Right kidney (tissue), 1 donor: Measurements from ENCODE around the gene RBP2.
"Not testable (repeated sequence)": the region's sequence is repeated elsewhere in the genome, so short reads cannot be mapped to it uniquely, and the experiment has no call there.

ENCODE experiments used
- DNase-seq: peaks from one replicate; pipeline ENCODE4 v3.0.0-alpha.2; 2016

RBP2 gene

GRCh38 chr3:139443186-139443585, 33.1 kb downstream of the RBP2 start:
- no peak for DNase-seq

GRCh38 chr3:139441656-139442055, 34.7 kb downstream of the RBP2 start:
- DNase-seq = no peak

GRCh38 chr3:139440639-139441556, 35.4 kb downstream of the RBP2 start:
- no peak for DNase-seq

GRCh38 chr3:139439278-139439677, 37.0 kb downstream of the RBP2 start:
- no peak for DNase-seq

GRCh38 chr3:139434764-139435307, 41.5 kb downstream of the RBP2 start:
- no peak for DNase-seq

- no peak for DNase-seq
These were observed 42.1 kb downstream of the RBP2 start for GRCh38 chr3:139434228-139434627.

GRCh38 chr3:139433089-139433488, 43.2 kb downstream of the RBP2 start:
- DNase-seq = no peak

- DNase-seq = no peak
These were observed 45.8 kb downstream of the RBP2 start for GRCh38 chr3:139430493-139430892.

GRCh38 chr3:139427283-139428060, 48.8 kb downstream of the RBP2 start:
- peak; percentile 46 for DNase-seq

GRCh38 chr3:139425745-139426400, 50.4 kb downstream of the RBP2 start:
- DNase-seq = no peak

GRCh38 chr3:139423232-139423631, 53.1 kb downstream of the RBP2 start:
- no peak for DNase-seq

GRCh38 chr3:139421460-139421859, 54.9 kb downstream of the RBP2 start:
- no peak for DNase-seq

- DNase-seq = no peak
These were observed 55.3 kb downstream of the RBP2 start for GRCh38 chr3:139421040-139421439.

- DNase-seq = no peak
These were observed 58.2 kb downstream of the RBP2 start for GRCh38 chr3:139418144-139418543.

- no peak for DNase-seq
These were observed 60.0 kb downstream of the RBP2 start for GRCh38 chr3:139416275-139416674.

- no peak for DNase-seq
These were observed 61.6 kb downstream of the RBP2 start for GRCh38 chr3:139414608-139415224.

GRCh38 chr3:139412891-139413290, 63.4 kb downstream of the RBP2 start:
- not testable (repeated sequence) for DNase-seq
